ENCODE results near the gene METTL17.
A peak's percentile ranks its signal among the peaks of the same experiment; 100 is the strongest.

Gene METTL17

GRCh38 chr14:20988717-20989470 is 886 bp upstream of the METTL17 start:
- peaks cover 8 to 61% of the 10 kb centered on the region in 2 experiments for H3K4me1 ChIP-seq (ENCODE audit: control insufficient read depth in 1 of 2, insufficient read depth in 1 of 2, low read depth in 1 of 2, low read length in 1 of 2)
- no peaks in the 10 kb centered on the region for H3K9me3 ChIP-seq
- peak overlapping the region; percentile 81 for H3K27ac ChIP-seq
- peaks cover 20% of the 10 kb centered on the region for H3K36me3 ChIP-seq
- no peaks in the 10 kb centered on the region for H3K27me3 ChIP-seq
- H3K4me3 ChIP-seq (ENCODE audit: low read depth in 1 of 2, low read length in 1 of 2) = peak overlapping the region in 1 of 2 experiments; percentile 85
- TF ChIP-seq CTCF (IDR thresholded peaks at IDR 0.05) = no peak

- Histone ChIP-seq H3K36me3 (peaks cover 26% of the 10 kb centered on the region), H3K9me3 (no peaks in the 10 kb centered on the region), H3K27me3 (no peaks in the 10 kb centered on the region), H3K27ac (peak overlapping the region; percentile 81), H3K4me1 (ENCODE audit: control insufficient read depth in 1 of 2, insufficient read depth in 1 of 2, low read depth in 1 of 2, low read length in 1 of 2) (peaks cover 8 to 61% of the 10 kb centered on the region in 2 experiments), H3K4me3 (ENCODE audit: low read depth in 1 of 2, low read length in 1 of 2) (peak overlapping the region; percentile 85 to 90)
- no peak for TF ChIP-seq CTCF (IDR thresholded peaks at IDR 0.05)
These were observed 351 bp upstream of the METTL17 start for GRCh38 chr14:20989471-20989786.

- H3K27me3 ChIP-seq = no peaks in the 10 kb centered on the region
- no peaks in the 10 kb centered on the region for H3K9me3 ChIP-seq
- no peak overlapping the region for H3K4me3 ChIP-seq (ENCODE audit: low read depth in 1 of 2, low read length in 1 of 2)
- peaks cover 61% of the 10 kb centered on the region for H3K36me3 ChIP-seq
- no peak for TF ChIP-seq CTCF (IDR thresholded peaks at IDR 0.05)
- no peak overlapping the region for H3K27ac ChIP-seq
- no peaks in the 10 kb centered on the region for H3K4me1 ChIP-seq (ENCODE audit: control insufficient read depth in 1 of 2, insufficient read depth in 1 of 2, low read depth in 1 of 2, low read length in 1 of 2)
These were observed 6.7 kb downstream of the METTL17 start for GRCh38 chr14:20996521-20996920.

GRCh38 chr14:20997115-20997514 is 7.3 kb downstream of the METTL17 start:
- no peak for TF ChIP-seq CTCF (IDR thresholded peaks at IDR 0.05)
- H3K27me3 ChIP-seq = no peaks in the 10 kb centered on the region
- peaks cover 58% of the 10 kb centered on the region for H3K36me3 ChIP-seq
- H3K9me3 ChIP-seq = no peaks in the 10 kb centered on the region
- H3K4me3 ChIP-seq (ENCODE audit: low read depth in 1 of 2, low read length in 1 of 2) = no peak overlapping the region
- no peak overlapping the region for H3K27ac ChIP-seq
- H3K4me1 ChIP-seq (ENCODE audit: control insufficient read depth in 1 of 2, insufficient read depth in 1 of 2, low read depth in 1 of 2, low read length in 1 of 2) = no peaks in the 10 kb centered on the region

- H3K27ac ChIP-seq = no peak overlapping the region
- no peaks in the 10 kb centered on the region for H3K9me3 ChIP-seq
- H3K27me3 ChIP-seq = no peaks in the 10 kb centered on the region
- no peaks in the 10 kb centered on the region for H3K4me1 ChIP-seq (ENCODE audit: control insufficient read depth in 1 of 2, insufficient read depth in 1 of 2, low read depth in 1 of 2, low read length in 1 of 2)
- no peak overlapping the region for H3K4me3 ChIP-seq (ENCODE audit: low read depth in 1 of 2, low read length in 1 of 2)
- TF ChIP-seq CTCF (IDR thresholded peaks at IDR 0.05) = no peak
- peaks cover 54% of the 10 kb centered on the region for H3K36me3 ChIP-seq
These were observed 7.8 kb downstream of the METTL17 start for GRCh38 chr14:20997564-20997963.

Measured in neutrophil (primary cell).